D721Med (cell line): ENCODE data around the gene CNTNAP2.

Experiments used
- DNase-seq: peaks from one replicate; pipeline ENCODE4 v3.0.0; 2011; ENCODE audit warnings: low spot score; ENCODE audit not compliant: insufficient read length
- FAIRE-seq: peaks from 2 replicates; lab custom pipeline; 2011; peaks lifted over from hg19 to GRCh38; lab: Jason Lieb, UNC
- TF ChIP-seq, protein P1 (sequence below): IDR thresholded peaks from 2 replicates; pipeline ENCODE4 v1.5.1; 2012; ENCODE audit warnings: mild to moderate bottlenecking, control low read depth; ENCODE audit not compliant: insufficient read depth; ENCODE audit errors: missing control alignments

CNTNAP2 gene

DNA sequence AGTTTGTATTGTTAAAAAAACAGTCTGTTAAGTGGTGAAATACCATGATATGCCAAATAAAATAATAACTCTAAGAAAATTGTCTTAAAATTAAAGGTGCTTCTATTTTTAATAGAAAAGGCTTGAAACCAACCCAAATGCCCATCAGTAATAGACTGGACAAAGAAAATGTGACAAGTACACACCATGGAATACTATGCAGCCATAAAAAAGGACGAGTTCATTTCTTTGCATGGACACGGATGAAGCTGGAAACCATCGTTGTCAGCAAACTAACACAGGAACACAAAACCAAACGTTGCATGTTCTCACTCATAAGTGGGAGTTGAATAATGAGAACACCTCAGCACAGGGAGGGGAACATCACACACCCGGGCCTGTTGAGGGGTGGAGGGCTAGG, 7.1 kb downstream of the CNTNAP2 start:
- FAIRE-seq = no peak
- TF ChIP-seq, protein P1, sequence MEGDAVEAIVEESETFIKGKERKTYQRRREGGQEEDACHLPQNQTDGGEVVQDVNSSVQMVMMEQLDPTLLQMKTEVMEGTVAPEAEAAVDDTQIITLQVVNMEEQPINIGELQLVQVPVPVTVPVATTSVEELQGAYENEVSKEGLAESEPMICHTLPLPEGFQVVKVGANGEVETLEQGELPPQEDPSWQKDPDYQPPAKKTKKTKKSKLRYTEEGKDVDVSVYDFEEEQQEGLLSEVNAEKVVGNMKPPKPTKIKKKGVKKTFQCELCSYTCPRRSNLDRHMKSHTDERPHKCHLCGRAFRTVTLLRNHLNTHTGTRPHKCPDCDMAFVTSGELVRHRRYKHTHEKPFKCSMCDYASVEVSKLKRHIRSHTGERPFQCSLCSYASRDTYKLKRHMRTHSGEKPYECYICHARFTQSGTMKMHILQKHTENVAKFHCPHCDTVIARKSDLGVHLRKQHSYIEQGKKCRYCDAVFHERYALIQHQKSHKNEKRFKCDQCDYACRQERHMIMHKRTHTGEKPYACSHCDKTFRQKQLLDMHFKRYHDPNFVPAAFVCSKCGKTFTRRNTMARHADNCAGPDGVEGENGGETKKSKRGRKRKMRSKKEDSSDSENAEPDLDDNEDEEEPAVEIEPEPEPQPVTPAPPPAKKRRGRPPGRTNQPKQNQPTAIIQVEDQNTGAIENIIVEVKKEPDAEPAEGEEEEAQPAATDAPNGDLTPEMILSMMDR = no peak
- no peak for DNase-seq

DNA sequence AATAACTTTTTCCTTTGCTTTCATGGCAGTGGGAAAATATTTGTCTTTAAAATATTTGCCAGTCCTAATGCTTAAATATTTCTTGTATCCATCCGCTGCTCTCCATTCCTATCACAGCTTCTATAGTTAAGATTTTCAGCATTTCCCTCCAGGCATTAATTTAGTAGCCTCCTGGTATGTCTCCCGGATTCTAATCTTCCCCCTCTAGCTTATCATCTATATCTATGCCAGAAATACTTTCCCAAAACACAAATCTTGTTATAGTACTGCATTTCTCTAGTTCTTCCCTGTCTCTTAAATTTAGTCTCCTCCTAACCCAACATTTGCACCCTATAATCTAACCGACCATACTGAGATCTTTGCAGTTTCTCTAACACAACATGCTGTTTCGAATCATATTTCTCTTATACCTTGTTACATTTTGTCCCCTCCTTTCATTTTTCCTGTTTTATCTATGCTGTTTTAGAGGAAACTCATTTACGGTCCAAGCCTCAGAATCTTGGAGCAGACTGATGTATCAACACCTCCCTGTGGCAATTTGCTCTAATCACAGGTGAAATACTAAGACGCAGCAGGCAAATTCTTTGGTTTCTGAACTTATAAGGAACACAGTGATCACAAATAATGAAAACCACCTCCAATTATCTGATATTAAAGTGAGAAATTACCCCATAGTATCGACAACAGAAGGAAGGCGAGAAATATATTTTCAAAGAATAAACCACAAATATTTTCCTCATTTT, 10.3 kb downstream of the CNTNAP2 start:
- no peak for DNase-seq
- TF ChIP-seq, protein P1 = no peak
- FAIRE-seq = peak; percentile 6

DNA sequence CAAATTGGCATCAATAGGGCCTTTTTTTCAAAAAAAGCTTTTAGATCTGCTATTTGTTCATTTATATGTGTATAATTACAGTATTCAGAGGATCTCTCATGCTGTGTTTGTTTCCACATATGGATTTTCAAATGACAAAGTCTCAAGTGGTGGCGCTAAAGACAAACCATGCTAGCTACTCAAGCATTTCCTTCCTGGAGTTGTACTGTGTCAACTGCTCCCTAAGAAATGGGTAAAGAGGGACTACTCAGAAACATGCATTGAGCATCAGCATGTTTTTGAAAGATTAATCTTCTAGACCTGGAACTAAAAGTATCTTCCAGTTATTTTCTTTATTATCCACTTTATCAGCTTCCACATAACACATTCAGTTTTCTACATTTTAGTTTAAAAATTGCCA, 12.7 kb downstream of the CNTNAP2 start:
- FAIRE-seq (peak; percentile 73), DNase-seq (no peak)
- TF ChIP-seq, protein P1 = peak; percentile 26

DNA sequence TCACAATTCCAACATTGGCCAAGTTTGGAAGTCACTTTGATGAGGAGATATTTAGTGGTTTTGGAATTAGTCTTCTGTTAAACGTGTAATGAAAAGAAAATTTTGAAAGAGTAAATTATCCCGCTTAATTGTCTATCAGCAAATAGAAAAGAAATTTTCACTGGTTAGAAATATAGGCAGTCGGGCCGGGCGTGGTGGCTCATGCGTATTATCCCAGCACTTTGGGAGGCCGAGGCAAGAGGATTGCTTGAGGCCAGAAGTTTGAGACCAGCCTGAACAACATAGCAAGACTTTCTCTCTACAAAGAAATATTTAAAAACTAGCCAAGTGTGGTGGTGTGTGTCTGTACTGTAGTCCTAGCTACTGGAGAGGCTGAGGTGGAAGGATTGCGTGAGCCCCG, 13.4 kb downstream of the CNTNAP2 start:
- TF ChIP-seq, protein P1 = no peak
- no peak for FAIRE-seq
- no peak for DNase-seq

- FAIRE-seq = no peak
- TF ChIP-seq, protein P1 = no peak
- DNase-seq = no peak
These were observed 15.1 kb downstream of the CNTNAP2 start for GRCh38 chr7:146131701-146132100.

DNA sequence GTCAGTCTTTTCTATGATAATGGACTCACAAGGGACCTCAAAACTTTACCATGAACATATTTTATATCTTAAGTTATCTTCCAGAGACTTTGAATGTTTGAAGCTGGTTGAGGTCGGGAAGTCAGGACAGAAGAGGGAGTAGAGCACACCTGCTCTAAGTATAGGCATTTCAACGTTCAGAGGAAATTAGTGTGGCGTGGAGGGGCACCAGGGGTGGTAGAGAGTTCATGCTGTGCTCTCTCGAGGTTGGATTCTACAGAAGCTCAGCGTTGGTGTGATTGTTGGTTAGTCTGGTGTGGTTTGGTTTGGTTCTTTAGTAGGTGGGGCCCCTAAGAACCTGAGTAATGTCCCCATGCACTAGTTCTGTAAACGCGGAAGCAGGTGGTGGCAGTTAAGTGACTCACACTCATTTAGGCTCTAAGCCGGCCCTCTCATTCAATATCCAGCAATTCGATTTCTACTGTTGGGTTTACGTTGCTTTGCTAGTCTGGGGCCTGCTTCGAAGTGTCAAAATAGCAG, 19.8 kb downstream of the CNTNAP2 start:
- FAIRE-seq (no peak), DNase-seq (no peak)
- TF ChIP-seq, protein P1 = no peak

- DNase-seq (no peak), FAIRE-seq (peak; percentile 46)
- TF ChIP-seq, protein P1 = no peak
These were observed 22.3 kb downstream of the CNTNAP2 start for GRCh38 chr7:146138926-146139325.
